GM18517 (cell line): ENCODE data around the gene HNRNPA2B1.
"Not testable (repeated sequence)": the region's sequence is repeated elsewhere in the genome, so short reads cannot be mapped to it uniquely, and the experiment has no call there.

ENCODE experiments used
- ATAC-seq: cut with Tn5 transposase; IDR thresholded peaks from one replicate; pipeline ENCODE4 v1.9.1; 2021; ENCODE audit warnings: mild to moderate bottlenecking, moderate library complexity; ENCODE audit not compliant: unreplicated experiment

The HNRNPA2B1 gene

DNA sequence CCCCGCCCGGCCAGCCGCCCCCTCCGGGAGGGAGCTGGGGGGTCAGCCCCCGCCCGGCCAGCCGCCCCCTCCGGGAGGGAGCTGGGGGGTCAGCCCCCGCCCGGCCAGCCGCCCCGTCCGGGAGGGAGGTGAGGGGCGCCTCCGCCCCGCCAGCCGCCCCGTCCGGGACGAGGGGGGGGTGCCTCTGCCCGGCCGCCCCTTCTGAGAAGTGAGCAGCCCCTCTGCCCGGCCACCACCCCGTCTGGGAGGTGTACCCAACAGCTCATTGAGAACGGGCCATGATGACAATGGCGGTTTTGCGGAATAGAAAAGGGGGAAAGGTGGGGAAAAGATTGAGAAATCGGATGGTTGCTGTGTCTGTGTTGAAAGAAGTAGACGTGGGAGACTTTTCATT, 52.2 kb downstream of the HNRNPA2B1 start:
- ATAC-seq, result not testable (repeated sequence)

DNA sequence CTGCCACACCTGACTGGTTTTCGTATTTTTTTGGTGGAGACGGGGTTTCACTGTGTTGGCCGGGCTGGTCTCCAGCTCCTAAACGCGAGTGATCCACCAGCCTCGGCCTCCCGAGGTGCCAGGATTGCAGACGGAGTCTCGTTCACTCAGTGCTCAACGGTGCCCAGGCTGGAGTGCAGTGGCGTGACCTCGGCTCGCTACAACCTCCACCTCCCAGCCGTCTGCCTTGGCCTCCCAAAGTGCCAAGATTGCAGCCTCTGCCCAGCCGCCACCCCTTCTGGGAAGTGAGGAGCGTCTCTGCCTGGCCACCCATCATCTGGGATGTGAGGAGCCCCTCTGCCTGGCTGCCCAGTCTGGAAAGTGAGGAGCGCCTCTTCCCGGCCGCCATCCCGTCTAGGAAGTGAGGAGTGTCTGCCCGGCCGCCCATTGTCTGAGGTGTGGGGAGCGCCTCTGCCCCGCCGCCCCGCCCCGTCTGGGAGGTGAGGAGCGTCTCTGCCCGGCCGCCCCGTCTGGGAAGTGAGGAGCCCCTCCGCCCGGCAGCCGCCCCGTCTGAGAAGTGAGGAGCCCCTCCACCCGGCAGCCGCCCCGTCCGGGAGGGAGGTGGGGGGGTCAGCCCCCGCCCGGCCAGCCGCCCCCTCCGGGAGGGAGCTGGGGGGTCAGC, 52.8 kb downstream of the HNRNPA2B1 start:
- ATAC-seq, result not testable (repeated sequence)

DNA sequence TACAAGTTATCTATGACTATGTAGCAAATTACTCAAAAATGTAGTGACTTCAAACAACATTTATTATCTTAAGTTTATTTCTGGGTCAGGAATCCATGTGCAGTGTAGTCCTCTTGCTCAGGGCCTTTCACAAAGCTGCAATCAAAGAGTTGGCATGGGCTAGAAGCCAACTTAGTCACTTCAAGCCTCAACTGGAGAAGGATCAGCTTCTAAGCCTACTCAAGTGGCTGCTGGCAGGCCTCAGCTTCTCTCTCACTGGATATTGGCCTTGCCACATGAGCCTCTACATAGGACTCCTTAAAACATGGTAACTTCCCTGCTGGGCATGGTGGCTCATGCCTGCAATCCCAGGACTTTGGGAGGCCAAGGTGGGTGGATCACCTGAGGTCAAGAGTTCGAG, 53.5 kb downstream of the HNRNPA2B1 start:
- no peak for ATAC-seq

DNA sequence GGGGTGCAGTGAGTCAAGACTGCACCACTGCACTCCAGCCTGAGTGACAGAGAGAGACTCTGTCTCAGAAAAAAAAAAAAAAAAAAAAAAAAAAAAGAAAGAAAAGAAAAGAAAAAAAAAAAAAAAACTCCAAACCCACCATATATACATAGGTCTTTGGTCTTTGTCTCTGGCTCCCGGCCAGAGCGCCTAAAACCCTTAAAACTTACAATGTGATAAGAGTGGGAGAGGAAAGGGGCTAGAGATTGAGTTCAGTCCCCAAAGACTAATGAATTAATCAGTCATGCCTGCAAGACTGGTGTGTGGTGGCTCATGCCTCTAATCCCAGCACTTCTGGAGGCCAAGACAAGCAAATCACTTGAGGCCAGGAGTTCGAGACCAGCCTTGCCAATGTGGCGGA, 55.3 kb downstream of the HNRNPA2B1 start:
- ATAC-seq, result no peak

DNA sequence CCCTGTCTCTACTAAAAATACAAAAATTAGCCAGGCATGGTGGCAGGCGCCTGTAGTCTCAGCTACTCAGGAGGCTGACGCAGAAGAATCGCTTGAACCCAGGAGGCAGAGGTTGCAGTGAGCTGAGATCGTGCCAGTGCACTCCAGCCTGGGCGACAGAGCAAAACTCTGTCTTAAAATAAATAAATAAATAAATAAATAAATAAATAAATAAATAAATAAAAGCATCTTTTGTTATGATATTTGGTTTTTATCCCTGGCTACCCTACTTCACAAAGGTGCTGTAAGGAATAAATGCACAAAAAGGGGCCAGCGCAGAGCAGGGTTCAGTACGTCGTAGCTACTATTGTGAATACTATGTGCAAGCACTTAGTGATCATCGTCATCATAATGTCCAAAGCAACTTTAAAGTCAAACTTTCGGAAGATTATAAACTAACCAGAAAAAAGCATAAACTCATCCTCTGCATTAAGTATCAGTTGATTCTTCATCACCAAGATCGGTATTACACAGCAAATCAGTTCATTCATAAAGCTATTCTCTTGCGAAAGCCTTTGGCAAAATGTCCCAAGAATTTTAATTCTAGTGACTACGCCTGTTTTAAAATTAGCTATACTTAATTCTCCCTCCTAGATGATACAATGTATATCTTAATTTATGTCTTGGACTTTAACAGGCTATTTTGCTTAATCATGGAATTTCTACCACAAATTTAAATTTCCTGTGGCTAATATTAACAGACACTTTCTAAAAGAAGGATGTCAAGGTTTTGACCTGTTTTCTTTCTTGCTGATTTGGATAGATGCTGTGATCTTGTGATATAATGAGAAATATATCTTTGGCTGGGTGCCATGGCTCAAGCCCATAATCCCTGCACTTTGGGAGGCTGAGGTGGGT, 56.1 kb downstream of the HNRNPA2B1 start:
- no peak for ATAC-seq

DNA sequence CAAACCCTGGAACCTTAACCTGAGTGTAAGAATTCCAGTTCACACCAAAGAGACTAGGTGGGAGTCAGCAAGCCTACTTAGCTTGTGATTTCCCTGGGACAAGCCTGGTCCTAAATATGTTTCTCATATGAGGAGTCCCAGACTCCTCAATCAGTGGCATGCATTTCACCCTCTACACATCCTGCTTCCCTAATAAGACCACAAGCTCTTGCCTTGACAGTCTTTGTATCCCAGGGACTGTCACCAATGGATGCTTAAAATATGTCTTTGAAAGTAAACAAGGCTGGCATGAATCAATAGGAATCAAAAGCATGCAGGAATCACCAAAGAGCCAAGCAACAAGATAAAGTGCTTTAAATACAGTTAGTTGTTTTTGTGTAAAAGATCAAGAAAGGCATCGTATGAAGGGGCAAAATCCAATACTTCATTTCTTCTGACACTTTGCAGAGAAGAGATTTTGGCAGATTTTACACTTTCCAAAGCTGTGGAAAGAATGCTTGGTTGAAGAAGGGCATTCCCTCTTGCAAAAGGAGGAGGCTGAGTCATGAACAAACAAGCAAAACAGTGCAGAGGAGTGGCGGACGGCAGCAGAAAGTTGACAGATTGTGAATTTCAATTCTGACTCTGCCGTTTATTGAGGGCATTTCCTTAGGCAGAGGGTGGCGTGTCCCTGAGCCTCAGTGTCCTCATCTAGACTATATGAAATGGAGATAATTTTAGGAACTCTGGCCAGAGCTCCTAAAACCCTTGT, 57.1 kb downstream of the HNRNPA2B1 start:
- no peak for ATAC-seq

DNA sequence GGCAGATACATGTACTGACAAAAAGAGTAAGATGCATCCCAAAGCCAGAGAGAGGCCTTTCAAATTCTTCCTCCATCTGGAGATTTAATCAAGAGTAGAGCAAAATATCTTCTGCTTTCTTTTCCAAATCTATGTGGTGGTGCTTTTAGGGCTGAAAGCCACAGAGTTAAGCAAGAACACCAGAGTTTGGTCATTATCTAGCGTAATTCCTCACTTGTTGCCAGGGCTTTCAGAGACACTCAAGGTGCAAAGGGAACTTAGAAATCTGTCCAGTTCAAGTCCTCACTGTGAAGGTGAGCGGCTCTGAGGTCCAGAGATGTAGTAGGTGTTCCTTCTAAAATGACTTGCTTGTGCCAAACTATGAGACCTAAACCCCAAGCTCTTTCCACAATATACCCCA, 59.5 kb downstream of the HNRNPA2B1 start:
- no peak for ATAC-seq

DNA sequence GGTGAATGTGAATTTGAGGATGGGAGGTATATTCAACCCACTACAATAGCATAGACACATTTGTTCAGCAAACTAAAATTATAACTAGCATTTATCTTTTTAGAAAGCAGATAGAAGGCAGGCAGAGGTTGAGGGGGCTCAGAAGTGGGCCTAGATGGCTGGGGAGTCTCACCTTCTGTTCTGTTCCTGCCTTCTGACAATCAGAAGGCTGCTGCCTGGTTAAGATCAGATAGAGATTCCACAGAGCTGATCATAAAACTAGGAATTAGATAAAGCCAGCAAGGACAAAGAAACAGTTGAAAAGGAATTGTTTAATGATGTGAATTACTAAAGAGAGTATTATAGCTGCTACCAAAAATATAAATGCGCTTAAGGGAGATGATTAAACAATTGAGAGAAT, 60.2 kb downstream of the HNRNPA2B1 start:
- ATAC-seq, result no peak
